COLO668 (cell line): ENCODE measurements around the gene DNAH9.

Source experiments
- DNase-seq: peaks from one replicate; lab custom pipeline; 2025; ENCODE audit not compliant: unreplicated experiment; lab: John Stamatoyannopoulos, UW

The DNAH9 gene

DNA sequence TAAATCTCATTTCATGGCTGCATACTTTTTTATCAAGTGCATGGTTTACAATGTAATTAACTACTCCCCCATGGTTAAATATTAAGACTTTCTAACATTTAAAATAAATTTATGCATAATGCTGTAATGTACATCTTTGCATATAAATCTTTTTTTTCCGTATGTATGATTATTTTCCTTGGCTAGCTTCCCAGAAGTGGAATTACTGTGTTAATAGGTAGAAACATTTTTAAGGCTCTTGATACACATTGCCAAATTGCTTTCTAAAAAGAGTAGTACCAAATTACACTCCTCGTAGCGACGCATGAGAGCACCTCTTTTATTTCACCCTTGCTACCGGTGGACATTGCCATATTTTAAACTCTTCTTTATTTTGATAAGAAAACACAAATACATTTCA lies 141.1 kb downstream of the DNAH9 start:
- DNase-seq, result no peak

DNA sequence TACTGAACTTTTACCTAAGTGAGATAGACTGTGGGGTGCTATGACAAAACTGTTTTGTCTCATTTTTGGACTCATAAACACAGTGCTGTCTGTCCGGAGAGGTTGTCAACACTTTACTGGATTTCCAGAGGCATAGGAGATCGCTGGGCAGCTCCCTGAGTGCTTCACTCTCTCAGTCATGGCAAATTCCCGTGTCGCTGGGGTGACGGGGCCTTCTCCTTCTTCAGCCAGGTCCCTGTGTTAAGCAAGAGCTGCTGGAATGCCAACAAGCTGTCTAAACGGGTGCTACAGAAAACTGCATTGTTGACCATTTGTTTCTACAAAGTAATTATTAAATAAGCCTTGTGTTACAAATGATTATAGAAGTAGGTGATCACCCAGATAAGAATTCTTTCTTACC lies 141.6 kb downstream of the DNAH9 start:
- DNase-seq, result no peak

DNA sequence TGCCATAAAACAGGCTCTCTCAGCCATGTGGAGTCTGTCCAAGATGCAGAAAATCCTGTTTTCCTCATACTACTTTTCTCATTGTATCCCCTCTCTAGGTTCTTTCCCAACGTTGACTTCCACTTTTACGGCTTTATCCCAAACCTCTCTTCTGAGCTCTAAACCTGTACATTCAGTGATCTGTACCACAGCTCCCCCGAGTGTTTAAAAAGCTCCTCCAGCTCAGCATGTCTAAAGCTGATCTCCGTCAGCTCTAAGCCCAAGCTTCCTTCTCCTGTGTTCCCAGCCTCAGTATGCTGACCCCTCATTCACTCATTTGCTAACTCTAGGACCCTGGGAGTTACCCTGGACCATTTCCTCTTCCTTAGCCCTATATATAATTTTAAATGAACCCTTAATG lies 144.6 kb downstream of the DNAH9 start:
- DNase-seq, result no peak

DNA sequence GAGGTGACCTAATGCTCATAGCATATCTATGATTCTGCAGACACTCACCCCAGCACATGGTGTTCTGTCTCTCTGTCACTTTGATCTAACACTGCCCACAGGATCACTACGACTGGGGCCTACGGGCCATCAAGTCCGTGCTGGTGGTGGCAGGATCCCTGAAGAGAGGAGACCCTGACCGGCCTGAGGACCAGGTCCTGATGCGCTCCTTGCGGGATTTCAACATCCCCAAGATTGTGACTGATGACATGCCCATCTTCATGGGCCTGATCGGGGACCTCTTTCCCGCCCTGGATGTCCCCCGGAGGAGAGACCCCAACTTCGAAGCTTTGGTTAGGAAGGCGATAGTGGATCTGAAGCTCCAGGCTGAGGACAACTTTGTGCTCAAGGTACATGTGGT lies 146.4 kb downstream of the DNAH9 start:
- no peak for DNase-seq

DNA sequence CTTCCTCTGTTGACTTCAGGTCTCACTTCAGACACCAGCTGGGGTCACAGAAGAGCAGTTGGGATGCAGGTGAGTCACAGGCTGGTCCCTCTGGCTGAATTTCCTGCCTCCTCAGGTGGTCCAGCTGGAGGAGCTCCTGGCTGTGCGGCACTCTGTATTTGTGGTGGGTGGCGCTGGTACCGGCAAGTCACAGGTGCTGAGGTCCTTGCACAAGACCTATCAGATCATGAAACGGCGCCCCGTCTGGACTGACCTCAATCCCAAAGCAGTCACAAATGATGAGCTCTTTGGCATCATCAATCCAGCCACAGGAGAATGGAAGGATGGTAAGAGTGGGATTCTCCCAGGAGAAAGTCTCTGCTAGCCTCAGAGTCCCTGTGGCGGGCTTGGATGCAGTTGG lies 149.2 kb downstream of the DNAH9 start:
- DNase-seq, result no peak

DNA sequence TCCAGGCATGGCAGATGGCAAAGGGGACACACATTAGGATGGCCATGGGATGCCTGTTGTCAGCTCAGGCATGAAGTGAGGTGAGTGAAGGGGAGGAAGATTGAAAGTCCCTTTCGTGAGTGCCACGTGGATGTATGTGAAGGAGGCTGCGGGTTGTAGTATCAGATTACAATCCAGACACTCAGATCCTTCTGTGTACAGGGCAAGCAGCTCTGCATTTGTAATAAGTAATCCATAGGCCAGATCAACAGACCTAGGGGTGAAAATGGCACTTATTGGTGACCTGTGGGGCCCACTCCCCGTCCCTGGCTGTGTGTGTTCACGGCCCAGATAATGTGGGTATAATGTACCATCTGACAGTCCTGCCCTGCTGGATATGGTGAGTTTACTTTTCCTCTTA lies 159.5 kb downstream of the DNAH9 start:
- DNase-seq, result no peak

DNA sequence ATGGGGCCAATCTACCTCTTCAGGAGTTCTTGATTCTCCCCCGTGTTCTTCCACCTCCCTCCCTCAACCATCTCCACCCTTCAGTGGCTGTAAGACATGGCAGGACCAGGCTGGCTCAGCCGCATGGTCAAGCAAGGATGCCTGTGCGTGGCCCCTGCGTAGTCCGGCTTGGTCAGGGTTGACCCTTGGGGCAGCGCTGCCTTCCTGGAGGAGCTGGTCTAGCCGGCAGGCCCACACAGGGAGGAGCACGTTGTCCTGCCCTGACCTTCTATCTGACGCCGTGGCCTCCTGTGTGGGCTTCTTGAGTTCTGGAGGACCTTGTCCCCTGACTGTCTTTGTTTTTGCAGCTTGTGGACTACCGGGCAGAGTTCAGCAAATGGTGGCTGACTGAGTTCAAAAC lies 169.8 kb downstream of the DNAH9 start:
- no peak for DNase-seq

DNA sequence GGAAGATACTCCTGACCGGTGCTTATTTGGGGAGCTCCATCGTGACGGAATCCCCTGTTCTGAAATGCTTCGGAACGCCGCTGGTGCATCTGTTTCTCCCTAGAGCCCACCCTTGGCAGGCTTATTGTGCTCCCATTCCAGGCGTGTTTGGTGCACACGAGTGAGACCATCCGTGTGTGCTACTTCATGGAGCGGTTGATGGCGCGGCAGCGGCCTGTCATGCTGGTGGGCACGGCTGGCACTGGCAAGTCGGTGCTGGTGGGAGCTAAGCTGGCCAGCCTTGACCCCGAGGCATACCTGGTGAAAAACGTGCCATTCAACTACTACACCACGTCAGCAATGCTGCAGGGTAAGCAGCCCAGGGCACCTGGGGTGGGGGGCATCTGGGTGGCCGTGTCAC lies 170.7 kb downstream of the DNAH9 start:
- no peak for DNase-seq

DNA sequence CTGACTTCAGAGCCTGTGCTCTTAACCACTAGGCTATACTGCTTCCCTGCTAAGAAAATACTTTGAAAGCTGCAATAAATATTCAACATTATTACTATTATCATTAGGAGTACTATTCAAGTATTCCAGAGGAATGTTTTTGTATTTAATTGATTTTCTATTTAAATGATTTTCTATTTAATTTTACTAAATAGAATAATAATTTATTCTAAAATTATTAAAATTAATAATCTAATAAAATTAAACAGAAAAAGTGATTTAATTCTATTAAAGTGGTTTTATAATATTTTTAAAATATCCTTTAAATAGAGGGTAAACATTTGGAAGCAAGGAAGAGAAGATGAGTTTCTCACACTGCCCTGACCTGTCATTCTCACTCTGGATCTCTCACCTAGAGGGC lies 173.8 kb downstream of the DNAH9 start:
- DNase-seq, result no peak

DNA sequence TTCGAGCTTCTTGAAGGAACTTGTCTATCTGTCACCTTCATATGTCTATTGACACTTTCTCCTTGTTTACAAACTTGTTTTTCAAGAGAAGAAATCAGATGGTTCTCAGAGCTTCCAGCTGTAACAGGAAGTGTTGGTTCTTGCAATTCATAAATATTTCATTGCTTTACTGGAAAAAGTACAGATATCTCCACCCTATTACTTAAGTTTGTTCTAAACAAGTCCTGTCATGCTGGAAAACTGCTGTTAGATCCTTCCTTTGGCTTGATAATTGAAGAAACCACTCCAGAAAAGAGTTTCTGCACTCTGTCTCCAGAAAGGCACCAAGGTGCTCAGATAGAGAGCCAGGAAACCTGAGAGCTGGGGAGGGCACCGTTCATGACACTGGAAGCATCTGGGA lies 181.6 kb downstream of the DNAH9 start:
- no peak for DNase-seq

DNA sequence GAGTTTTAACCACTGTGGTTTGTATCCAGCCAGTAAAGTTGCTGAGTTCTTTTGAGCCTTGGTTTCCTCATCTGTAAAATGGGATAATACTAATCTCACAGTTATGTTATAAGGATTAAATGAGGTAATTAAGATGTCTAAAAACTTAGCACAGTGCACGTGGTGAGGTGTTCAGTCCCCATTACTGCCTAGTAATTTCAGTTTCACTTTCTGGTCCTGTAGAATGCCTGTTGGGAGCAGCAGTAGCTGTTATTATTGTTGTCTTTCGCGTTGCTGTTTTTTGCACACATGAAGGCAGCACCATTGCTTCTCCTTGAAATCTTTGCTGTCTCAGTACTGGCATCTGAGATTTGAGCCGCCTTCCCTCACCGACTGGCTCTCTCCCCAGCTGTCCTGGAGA lies 182.4 kb downstream of the DNAH9 start:
- no peak for DNase-seq

DNA sequence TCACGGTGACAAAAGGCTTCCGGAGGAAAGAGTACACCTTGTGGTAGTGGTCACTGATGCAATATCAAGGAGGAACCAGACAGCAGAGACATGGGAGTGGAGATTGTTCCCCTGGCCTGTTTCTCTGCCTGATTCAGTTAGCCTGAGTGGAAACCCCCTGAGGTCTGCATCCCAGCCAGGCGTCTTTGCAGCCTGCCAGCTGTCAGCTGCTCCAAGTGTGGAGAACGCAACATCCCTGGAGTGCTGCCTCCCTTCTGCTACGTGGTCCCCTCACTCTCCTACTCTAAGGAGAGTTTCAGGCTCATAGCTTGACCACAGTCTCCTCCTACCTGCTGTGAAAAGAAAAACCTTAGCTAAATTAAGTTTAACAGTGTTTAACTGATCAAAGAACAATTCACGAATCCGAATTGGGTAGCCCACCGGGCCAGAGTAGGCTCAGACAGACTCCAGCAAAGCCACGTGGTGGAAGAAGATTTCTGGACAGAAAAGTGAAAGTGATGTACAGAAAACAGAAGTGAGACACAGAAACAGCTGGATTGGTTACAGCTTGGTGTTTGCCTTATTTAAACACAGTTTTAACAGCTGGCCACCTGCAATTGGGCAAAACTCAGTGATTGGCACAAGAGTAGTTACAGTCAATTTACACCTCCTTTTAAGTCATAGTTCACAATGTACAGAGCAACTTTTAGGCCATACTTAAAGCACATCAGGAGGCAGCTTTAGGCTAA lies 188.6 kb downstream of the DNAH9 start:
- no peak for DNase-seq

DNA sequence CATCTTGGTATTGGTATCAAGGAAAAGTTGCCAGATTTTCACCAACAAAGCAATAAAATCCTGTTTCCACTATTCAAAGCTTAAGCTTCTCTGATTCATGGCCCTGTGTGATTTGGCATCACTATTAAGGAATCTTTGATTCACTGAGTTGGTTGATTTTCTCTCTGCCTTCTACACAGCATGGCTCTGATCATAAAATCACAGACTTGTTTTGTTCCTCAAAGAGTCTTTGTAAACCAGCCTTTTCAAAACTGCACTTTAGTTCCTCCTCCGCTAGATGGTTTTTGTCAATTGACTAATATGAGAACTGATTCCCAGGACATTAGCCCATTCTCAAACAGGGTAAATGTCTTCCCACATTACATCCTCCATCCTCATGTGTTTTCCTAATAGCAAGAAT lies 197.6 kb downstream of the DNAH9 start:
- no peak for DNase-seq

DNA sequence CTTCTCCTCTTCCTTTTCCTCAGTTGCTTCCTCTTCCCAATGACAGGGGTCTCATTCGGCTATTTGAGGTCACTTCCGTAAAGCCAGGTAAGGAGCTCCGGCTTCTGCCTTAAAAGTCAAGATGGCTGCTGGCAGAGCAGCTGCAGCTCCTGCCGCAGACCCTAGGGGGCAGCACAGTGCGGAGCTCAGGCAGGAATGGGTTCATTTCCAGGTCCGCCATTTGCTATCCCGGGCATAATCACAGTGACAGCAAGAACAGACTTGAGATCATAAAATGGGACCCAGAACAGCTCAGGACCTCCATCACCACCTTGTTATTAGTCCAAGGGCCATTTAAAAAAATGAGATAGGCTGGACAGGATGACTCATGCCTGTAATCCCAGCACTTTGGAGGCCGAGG lies 199.5 kb downstream of the DNAH9 start:
- DNase-seq, result no peak

DNA sequence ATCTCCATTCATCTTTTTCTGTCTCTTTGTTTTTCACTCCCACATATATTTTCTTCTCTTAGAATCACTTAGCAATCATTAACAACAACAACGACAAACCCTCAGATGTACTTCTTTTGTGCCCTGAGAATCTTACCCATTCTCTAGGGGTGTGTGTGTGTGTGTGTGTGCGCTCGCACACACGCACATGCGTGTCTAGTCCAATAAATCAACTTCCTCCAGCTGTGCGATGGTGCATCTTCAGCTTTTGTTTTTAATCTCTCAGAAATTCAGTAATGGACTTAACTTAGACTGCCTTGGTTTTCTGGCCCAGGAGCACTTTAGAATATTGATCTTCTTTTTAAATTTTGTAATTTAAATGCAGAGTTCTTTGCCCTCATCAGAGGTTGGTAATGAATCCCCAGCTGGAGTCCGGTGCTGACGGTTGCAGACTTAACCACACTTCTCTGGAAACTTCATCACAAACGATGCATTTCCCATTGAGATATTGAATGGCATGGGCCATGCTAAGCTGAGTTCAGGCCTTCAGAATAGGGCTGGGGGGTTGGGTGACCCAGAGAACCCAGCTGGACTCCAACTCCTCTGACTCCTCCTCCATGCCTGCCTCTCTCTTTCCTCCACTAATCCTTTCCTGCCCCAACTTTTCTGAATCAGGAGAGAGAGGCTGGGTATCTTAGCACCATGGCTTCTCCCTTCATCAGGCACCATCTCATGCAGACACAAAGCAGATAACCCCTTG lies 205.1 kb downstream of the DNAH9 start:
- DNase-seq, result no peak

DNA sequence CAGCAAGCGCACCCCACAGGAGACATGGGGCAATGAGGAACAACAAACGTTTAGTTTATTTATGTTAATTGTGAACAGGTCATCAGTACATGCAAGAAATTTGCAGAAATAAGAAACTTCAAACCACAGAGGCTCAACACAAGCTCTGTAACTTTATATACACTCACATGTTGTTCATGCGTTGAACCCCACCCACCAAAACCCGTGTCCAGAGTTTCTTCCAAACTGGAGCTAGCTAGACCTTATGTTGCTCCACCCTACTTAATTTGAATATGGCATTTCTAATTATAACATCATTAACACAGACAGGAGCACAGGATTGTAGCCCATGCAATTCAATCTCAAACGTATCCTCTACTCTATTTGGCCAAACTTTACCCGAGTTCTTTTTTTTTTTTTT lies 206.9 kb downstream of the DNAH9 start:
- DNase-seq, result no peak

DNA sequence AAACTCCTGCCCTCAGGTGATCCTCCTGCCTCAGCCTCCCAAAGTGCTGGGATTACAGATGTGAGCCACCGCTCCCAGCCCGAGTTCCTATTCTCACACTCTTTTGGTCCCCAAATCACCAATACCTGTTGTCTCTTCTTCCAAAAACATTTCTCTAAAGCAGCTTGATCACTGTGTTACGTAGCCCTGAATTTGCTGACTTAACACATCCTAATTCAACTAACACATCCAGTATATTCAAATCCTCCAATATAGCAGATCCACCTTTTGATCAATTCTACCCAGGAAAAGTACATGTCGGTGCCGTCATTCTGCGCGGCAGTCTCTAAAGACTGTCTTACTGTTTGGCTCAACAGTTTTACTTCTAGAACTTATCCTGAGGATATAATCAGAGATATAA lies 207.7 kb downstream of the DNAH9 start:
- DNase-seq, result no peak

DNA sequence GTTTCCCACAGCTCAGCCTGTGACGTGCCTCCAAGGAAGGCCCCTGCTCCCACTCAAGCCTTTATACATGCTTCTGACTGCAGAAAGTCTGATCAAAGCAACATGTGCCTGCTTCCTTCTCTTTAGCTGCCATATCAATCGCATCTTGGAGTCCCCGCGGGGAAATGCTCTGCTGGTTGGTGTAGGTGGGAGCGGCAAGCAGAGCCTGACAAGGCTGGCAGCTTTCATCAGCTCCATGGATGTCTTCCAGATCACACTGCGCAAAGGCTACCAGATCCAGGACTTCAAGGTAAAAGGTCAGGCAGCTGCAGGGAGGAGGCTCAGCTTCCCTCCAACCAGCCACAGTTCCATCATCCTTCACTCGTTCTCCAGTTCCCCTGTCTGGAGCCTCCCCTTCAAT lies 209.3 kb downstream of the DNAH9 start:
- DNase-seq, result no peak

DNA sequence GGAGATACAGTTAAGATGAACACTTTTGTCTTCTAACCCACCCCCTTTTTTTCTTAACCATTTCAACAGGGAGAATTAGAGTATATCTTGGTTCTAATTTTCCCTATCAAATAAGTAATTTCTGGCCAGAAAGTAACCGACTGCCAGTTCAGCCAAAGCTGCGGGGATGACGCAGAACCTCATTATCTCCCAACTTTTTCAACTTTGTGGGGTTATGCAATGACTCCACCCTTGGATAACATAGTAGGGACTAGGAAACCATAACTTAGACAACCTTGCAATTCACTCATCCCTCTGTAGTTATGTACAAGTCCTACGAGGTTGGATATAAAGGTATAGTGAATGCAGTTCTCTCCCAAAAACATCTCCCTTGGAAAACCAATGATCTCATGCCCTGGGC lies 215.0 kb downstream of the DNAH9 start:
- DNase-seq, result no peak

DNA sequence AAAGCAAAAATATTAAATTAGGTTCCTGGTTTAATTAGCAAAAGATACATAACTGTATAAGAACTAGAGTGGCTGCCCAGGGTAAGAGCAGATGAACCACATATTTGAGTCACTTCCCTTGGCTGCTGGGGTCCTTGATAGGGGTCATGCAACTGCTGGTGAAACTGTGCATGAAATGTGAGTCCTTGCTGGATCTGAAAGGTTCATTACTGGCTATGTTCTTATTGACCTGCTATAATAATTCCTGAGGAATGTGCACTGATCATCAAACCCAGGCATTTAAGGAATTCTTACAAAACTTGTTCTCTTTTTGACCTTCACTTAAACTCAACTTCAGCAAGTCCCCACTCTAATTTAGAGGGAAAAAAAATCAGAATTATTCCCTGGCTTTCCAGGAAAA lies 215.6 kb downstream of the DNAH9 start:
- no peak for DNase-seq

DNA sequence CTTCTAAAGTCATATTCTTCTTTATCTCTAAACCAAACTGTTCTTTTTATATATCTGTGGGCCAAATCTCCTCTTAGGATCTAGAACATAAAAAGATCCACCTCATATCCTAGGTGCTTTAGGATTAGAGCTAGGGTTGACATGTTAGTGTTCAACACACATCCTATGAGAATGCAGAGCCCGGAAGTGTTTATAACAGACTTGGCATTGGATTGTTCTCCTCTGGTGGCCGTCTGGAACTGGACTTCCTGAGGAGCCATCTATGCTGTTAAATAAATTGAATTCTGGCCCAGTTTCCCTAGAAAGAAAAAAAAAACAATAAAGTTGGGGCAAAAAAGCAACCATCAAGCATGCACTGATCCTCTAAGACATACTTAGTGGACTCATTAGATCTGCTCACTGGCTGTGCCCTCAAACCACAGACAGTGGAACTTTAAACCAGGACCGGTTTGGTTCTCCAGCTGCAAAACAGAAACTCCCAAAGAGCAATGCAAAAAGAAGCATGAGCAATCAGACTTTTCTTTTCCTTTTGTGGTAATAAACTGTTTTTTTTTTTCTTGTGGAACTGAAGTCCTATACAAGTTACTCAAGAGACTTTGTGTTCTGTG lies 216.5 kb downstream of the DNAH9 start:
- DNase-seq, result no peak

DNA sequence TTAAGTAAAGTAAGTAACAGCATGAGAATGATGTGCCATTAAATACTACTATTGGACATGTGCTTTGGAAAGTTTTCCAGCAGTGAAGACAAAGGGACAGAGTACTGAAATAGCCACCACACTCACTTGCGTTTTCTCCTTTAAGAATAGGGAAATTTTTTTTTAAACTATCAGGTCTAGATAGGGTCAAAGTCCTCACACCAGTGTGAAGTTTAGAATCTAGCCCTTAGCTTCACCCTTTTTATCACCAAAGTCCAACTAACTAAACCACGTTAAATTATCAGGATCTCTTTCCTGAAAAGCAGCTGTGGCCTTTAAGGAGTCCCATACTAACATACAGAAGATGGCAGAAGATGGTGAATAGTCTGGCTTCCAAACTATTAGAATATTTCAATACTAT lies 218.1 kb downstream of the DNAH9 start:
- DNase-seq, result no peak

DNA sequence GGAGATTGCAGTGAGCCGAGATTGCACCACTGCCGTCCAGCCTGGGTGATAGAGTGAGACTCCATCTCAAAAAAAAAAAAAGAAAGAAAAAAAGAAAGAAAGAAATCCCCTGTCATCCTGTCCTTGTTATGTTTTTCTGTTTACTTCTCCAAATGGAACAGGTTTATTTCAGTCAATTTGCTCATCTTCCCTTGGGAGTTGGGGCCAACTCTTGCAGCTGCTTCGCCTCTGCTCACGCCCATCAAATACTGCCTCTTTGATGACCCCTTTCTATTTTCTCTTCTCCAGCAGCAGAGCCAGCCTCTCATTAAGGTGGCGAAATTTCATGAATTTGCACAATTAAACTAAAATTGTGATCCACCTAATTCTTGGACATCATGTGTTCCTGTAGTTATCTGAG lies 225.6 kb downstream of the DNAH9 start:
- no peak for DNase-seq
